ENCODE results near the gene DCLK3. TPM values are rescaled to one million over a fixed set of nuclear protein-coding genes. Genes with fewer than 3 reads are reported as not detected.

DCLK3 gene
- total RNA-seq, 2 donors from 2014 or later, result 2.1 to 3.9 TPM

- H3K4me1 Mint-ChIP-seq, result peaks cover 38% of the 10 kb centered on the region
- Histone ChIP-seq H3K27me3 (ENCODE audit: control insufficient read depth, insufficient read depth, low read length, poor library complexity, severe bottlenecking) (no peaks in the 10 kb centered on the region), H3K27ac (ENCODE audit: low read depth, low read length) (no peak overlapping the region), H3K4me1 (ENCODE audit: control insufficient read depth, insufficient read depth, low read length) (peaks cover 7% of the 10 kb centered on the region), H3K9ac (ENCODE audit: extremely low read depth, low read length, poor library complexity, severe bottlenecking) (no peak overlapping the region), H3K36me3 (ENCODE audit: control insufficient read depth, insufficient read depth, low read length) (no peaks in the 10 kb centered on the region), H3K9me3 (ENCODE audit: control insufficient read depth, low read length) (no peaks in the 10 kb centered on the region), H3K4me3 (ENCODE audit: low read length) (no peak overlapping the region)
- no peak for DNase-seq
- no peak for TF ChIP-seq CTCF (conservative IDR thresholded peaks at IDR 0.05)
- H3K9me3 Mint-ChIP-seq, result no peaks in the 10 kb centered on the region
- H3K36me3 Mint-ChIP-seq (ENCODE audit: low read depth), result no peaks in the 10 kb centered on the region
- no peak overlapping the region for H3K27ac Mint-ChIP-seq
- no peak overlapping the region for H3K4me3 Mint-ChIP-seq
- H3K27me3 Mint-ChIP-seq (ENCODE audit: insufficient read depth), result no peaks in the 10 kb centered on the region
- 80 to 94% methylated on average over 1 to 2 of the region's 2 CpGs for WGBS, 2 experiments (ENCODE audit: insufficient coverage in 1 of 2, insufficient read length in 1 of 2)
These were observed 13.3 kb upstream of the DCLK3 start for GRCh38 chr3:36777424-36778218.

DNA sequence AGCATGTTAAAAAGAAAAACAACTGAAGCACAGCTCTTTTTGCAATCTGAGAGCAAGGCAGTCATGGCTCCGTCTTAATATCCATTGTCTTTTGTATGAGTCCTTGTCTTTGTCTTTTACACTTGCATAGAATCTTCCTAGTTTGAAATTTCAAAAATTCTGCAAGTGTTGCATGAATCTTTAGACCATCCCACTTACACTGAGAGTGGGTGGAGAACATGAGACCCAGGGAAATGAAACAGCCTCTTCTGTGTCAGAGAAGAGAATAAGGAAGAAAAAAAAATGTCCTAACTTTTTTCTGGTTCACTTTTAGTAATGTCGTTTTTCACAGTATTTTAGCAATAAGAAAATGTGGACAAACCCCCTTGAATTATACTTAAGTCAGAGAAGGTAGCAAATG lies 12.1 kb upstream of the DCLK3 start:
- WGBS, 2 experiments (ENCODE audit: insufficient coverage in 1 of 2, insufficient read length in 1 of 2), result 60 to 71% methylated on average over 1 to 2 of the region's 2 CpGs

DNA sequence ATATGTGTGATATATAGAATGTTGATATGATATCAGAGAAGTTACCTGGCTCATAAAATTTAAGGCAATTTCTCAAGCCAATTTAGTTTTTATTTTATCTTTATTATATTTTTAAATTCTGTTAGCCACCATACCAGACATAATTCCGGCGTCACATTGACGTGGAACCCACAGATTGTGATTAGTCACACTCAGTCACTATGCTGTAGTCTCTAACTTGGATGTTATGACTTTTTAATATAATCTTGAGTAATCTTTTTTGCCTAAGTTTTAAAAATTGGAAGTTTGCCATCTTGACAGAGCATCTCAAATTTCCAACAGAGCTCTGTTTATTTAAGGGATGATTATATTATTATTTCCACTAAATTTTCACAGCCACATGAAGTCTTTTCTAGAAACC lies 9.7 kb upstream of the DCLK3 start:
- Histone ChIP-seq H3K9ac (ENCODE audit: extremely low read depth, low read length, poor library complexity, severe bottlenecking) (no peak overlapping the region), H3K27ac (ENCODE audit: low read depth, low read length) (no peak overlapping the region), H3K4me3 (ENCODE audit: low read length) (no peak overlapping the region), H3K36me3 (ENCODE audit: control insufficient read depth, insufficient read depth, low read length) (no peaks in the 10 kb centered on the region), H3K4me1 (ENCODE audit: control insufficient read depth, insufficient read depth, low read length) (peaks cover 21% of the 10 kb centered on the region), H3K9me3 (ENCODE audit: control insufficient read depth, low read length) (no peaks in the 10 kb centered on the region), H3K27me3 (ENCODE audit: control insufficient read depth, insufficient read depth, low read length, poor library complexity, severe bottlenecking) (no peaks in the 10 kb centered on the region)
- WGBS, 2 experiments (ENCODE audit: insufficient coverage in 1 of 2, insufficient read length in 1 of 2), result 60 to 83% methylated on average over 1 to 3 of the region's 3 CpGs
- no peak for DNase-seq
- Mint-ChIP-seq H3K27ac (no peak overlapping the region), H3K36me3 (ENCODE audit: low read depth) (no peaks in the 10 kb centered on the region), H3K4me3 (no peak overlapping the region), H3K9me3 (no peaks in the 10 kb centered on the region), H3K27me3 (ENCODE audit: insufficient read depth) (no peaks in the 10 kb centered on the region), H3K4me1 (peaks cover 64% of the 10 kb centered on the region)
- no peak for TF ChIP-seq CTCF (conservative IDR thresholded peaks at IDR 0.05)

More for the DNA sequence above, 12.1 kb upstream of the DCLK3 start:
- DNase-seq, result no peak
- no peak for TF ChIP-seq CTCF (conservative IDR thresholded peaks at IDR 0.05)
- Mint-ChIP-seq H3K4me1 (peaks cover 42% of the 10 kb centered on the region), H3K9me3 (no peaks in the 10 kb centered on the region), H3K4me3 (no peak overlapping the region), H3K27me3 (ENCODE audit: insufficient read depth) (no peaks in the 10 kb centered on the region), H3K36me3 (ENCODE audit: low read depth) (no peaks in the 10 kb centered on the region), H3K27ac (no peak overlapping the region)
- Histone ChIP-seq H3K36me3 (ENCODE audit: control insufficient read depth, insufficient read depth, low read length) (no peaks in the 10 kb centered on the region), H3K4me1 (ENCODE audit: control insufficient read depth, insufficient read depth, low read length) (peaks cover 12% of the 10 kb centered on the region), H3K27ac (ENCODE audit: low read depth, low read length) (no peak overlapping the region), H3K4me3 (ENCODE audit: low read length) (peak overlapping the region; percentile 43), H3K9ac (ENCODE audit: extremely low read depth, low read length, poor library complexity, severe bottlenecking) (no peak overlapping the region), H3K9me3 (ENCODE audit: control insufficient read depth, low read length) (no peaks in the 10 kb centered on the region), H3K27me3 (ENCODE audit: control insufficient read depth, insufficient read depth, low read length, poor library complexity, severe bottlenecking) (no peaks in the 10 kb centered on the region)

Data from endodermal cell (in vitro differentiated cells).